Measurements from ENCODE around the gene AIG1. TPM values are rescaled to one million over a fixed set of nuclear protein-coding genes. Genes with fewer than 3 reads are reported as not detected.
"Not testable (repeated sequence)": the region's sequence is repeated elsewhere in the genome, so short reads cannot be mapped to it uniquely, and the experiment has no call there.

The AIG1 gene
- polyA plus RNA-seq, 10 donors = 20.9 to 41.9 (median 34.2) TPM

DNA sequence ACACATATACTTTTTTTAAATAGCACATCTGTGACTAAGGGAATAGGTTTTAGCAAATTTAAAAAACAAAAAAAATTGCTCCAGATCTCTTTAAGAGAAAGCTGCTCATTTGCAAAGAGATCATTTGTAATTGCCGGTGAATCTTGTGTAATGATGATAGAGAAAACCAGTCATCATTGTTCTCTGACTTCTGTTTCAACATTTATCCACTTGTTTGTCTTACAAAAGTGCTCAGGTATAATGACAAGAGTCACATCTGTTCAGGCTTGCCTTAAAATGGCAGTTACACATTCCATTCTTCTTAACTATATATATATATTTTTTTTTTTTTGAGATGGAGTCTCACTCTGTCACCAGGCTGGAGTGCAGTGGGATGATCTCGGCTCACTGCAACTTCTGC, 165.2 kb downstream of the AIG1 start:
- no peak for DNase-seq

DNA sequence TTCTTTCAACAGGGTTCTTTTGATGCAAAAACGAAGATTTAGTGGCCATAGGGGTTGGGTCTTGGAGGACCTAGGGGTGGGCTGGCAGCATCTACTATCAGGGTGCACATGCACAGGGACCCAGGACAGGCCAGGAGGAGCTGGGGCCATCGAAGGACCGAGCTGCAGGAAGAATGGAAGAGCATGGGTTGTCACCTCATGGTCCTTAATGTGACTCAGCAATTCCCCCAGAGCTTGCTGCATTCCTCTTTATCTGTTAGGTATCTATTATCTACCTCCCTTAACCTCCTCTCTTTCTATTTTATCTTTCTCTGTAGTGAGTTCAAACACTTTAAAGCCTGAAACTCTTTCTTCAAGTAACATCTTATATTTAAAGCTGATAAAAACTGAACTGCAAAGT, 167.0 kb downstream of the AIG1 start:
- DNase-seq = no peak

DNA sequence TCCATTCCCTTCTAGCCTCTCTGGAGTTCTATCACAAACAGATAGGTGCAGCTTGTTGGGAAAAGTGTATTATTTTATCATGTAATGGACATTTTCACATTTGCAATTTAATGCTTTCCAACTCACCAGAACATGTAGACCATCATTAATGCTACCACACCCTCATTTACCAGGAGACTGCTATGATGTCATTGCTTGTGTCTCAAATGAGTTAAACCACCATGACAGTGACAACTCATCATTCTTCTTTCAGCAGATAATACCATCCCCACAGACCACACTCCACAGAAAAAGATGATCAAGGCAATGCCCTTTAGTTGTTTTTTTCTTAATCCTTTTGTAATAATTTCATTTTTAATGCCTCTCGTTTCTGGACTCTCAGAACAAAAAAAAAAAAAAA, 168.7 kb downstream of the AIG1 start:
- DNase-seq = no peak

DNA sequence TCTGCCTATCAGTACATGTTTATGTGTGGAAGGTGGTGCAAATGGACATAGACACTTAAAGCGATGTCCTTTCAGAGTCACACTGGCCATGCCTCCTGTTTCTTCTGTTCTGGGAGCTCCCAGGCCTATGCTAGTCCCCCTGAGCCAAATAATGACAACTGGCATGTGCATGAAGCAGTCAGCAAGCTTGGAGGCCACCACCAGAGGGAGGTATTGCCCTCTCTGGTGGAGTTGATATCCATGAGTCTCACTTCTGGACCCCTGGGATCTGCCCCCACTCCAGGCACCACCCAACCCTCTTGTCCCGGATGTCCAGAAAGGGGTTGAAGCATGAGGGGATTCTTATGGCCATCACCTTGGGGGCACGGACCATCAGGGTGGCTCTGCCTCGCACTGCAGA, 172.2 kb downstream of the AIG1 start:
- DNase-seq = no peak

DNA sequence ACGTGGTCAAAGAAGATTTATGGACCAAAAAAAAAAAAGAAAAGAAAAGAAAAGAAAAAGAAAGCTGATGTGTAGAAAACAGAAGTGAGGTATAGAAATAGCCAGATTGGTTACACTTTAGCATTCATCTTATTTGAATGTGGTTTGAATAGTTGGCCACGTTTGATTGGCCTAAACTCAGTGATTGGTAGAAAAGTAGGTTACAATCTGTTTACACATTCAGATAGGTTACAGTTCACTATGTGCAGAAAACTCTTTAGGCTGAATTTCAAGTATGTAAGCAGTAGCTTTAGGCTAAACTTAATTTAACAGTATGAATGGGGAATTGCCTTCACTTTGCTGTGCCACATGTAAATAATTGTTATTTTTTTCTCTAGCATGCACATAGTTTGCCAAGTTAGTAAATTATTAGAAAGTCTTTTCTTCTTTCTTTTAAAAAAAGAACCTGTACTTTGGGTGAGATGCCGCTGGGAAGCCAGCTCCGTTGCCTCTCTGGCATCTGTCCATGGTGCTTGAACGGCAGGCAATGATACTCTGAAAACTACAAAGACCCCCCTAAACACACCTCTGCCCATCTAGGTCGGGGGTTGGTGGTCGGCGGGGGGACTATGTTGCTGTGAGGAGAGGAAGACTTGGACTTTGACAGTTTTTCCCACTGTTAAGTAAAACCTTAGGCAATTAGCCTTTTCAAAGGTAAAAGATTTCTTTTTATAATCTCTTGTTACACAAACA, 173.0 kb downstream of the AIG1 start:
- DNase-seq = no peak

DNA sequence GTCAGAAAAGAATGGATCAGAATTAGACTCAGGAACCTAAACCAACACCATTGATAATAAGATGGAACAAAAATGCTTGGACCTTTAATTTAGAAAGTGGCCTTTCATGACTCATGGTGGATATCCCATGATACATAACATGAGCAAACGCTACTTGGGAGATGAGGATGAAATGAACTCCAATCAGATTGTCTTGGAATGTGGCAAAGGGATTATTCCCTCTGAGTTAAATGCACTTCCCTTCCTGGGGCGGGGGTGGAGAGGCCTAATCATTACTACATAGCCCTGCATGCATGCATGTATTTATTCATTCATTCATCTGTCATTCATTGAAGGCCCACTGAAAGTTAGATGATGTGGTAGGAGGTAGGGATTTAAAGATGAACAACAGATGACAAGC, 174.0 kb downstream of the AIG1 start:
- no peak for DNase-seq

DNA sequence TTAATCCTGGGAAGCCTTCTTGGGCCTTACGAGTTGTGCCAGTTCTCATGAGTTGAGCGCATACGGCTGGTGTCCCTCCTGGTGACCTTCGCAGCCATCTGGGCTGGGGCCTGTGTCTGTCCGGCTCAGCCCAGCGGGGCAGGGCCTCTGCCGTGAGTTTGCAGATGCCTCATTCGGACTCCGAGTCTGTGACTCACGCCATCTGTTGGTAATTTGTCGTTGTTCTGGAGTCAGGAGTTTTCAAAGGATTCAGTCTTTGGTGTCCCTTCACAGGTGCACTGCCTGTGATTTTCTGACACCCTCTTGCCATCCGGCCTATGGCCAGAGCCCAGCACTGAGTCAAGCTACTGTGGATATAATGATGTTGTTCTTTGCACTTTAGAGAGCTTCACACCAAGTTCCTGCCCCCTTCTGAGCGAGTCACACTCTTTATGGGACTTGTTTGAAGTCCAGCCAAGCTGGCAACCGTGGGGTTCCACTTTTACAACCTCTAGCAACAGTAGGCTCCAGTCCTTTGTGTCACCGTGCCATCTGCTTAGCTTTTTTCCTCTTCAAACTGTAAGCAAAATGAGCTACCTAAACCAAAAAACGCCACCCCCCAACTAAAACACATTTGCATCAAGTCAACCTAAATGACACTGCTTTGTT, 175.6 kb downstream of the AIG1 start:
- peak in 2 of 3 donors; percentile 7 to 46 for DNase-seq

DNA sequence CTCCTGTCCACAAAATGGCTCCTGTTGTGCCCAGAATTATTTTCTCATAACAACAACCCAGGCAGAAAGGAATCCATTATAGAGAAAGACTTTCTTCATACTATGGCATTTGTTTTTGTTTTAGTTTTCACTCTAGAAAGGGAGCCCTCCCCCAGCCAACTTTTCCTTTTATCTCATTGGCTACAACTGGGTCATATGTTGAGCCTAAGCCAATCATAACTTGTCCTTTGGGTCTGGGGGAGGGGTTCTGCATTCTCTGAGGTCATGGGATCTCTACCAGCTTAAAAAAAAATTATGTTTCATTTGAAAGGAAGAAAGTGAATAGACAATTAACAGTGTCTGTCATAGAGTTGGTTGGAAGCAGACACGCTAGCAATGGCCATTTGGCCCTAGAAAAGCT, 177.6 kb downstream of the AIG1 start:
- DNase-seq = no peak

DNA sequence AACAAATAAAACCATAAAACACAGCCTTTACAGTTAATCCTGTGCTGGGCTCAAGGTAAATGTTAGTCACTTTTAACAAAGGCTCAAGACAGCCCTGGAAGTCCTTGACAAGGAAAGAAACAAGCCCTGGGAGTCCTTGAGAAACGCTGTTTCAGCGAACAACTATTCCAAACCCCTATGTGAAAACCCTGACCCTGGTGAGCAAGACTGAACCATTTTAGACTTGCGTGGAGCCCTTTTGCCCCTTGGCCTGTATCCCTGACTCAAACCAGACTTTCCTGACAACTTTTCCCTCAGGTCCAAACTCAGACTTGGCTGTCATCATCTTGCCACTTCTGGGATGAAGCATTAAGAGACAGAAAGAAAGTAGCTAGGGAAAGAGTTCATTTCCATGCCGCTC, 180.4 kb downstream of the AIG1 start:
- DNase-seq = no peak

DNA sequence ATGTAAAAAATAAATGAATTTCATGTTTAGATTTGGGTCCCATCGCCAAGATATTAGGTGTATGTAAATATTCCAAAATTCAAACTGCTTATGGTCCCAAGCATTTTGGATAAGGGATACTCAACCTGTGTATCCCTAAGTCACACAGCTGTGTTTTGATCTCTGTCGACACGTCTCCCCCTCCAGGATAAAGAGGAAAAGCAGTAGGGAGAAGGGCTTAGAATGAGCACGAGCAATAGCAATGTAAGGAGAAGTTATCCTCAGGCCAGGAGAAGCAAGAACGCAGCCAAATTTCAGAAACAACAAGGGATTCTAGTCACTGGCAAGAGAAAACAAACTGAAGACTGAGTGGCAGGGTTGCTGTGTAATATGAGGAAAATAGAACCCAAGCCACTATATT, 181.2 kb downstream of the AIG1 start:
- DNase-seq = peak in 2 of 3 donors; percentile 13 to 64

DNA sequence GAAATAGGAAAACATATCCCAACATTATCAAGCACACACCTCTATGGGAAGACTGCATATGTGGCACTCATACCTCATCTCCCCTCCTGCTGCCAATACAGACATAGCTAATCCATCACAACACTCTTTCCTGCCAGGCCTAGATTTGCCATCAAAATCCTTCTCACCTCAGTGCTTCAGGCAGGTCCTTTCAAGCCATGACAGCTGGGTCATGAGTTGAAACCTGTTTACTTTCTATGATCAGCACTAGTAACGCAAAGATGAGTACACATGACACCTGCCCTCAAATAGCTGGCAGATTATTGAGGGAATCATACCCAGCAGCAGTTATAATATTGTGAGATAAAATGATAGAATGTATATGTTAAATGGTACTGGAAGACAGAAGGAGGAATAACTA, 183.1 kb downstream of the AIG1 start:
- no peak for DNase-seq

DNA sequence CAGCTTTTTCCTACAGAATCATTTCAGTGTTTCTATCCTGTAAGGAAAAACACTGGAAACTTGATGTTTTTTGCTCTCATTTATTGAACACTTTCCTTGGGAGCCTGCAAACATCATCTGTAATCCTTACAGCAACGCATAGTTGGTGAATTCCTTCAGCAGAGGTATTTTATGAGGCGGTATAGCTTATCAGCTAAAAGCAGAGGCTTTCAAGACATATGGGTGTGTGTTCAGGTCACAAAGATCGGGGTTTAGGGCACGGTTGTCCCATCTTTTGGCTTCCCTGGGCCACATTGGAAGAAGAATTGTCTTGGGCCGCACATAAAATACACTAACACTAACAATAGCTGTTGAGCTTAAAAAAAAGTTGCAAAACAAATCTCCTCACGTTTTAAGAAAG, 185.0 kb downstream of the AIG1 start:
- DNase-seq = no peak

DNA sequence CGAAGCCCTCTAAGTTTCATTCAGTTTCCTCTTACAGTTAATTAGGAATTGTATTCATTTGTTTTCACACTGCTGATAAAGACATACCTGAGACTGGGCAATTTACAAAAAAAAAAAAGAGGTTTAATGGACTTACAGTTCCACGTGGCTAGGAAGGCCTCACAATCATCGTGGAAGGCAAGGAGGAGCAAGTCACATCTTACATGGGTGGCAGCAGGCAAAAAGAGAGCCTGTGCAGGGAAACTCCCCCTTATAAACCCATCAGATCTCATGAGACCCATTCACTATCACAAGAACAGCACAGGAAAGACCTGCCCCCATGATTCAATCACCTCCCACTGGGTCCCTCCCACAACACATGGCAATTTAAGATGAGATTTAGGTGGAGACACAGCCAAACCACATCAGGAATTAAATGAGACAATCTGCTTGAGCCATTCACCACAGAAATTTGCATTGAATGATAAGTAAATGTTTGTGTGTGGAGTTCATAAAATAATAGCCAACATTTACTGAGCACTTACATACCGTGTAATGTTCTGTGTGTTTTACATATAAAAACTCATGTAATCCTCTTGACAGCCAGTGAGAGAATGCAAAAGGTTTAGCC, 185.6 kb downstream of the AIG1 start:
- DNase-seq = not testable (repeated sequence)

DNA sequence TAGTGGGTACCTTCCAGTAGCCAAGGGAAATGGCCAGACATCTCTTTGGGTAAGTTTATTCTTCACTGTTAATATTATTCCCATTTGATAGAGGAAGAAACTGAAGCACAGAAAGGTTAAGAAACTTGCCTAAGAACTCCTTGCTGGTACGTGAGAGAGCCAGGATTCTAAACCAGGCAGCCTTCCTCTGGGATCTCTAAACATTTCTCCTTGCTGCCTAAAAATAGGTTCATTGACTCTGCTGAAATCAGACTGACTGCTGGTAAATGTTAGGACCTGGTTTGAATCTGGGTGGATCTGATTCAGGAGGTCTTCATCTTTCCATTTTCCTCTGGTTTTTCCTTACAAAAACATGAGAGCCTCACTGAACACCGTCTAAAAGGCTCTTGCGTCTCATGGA, 186.9 kb downstream of the AIG1 start:
- no peak for DNase-seq

DNA sequence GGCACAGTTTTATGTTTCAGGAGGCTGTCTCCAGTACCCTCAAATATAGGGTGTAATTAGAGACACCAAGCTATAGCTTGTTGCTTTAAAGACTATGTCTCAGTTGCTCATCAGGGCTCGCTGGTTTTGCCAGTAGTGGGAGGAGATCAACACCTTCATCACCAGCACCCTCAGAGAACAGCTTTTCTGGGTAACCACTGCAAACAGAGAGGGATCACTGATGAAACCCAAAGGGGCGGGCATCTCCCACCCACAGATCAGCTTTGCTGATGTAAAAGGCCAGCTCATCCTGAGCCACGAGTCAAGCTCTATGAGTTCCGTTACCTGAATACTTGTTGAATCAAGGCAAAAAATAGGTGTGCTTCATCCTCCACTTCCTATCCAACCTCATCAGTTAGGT, 187.7 kb downstream of the AIG1 start:
- DNase-seq = no peak

DNA sequence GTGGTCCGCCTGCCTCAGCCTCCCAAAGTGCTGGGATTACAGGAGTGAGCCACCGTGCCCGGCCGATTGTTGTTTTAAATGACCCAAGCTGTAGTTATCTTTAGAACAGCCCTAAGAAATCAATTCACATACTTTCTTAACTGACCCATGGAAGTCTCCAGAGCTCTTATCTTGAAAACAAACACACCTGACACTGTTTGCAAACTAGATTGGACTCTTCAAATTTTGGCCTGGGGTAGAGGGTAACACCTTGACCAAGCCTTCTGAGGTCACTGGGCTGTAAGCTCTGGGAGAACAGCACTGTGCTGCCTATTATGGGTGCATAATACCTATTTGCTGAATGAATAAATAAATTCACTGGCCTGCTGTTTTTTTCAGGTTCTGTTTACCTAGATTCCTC, 190.6 kb downstream of the AIG1 start:
- DNase-seq = no peak

DNA sequence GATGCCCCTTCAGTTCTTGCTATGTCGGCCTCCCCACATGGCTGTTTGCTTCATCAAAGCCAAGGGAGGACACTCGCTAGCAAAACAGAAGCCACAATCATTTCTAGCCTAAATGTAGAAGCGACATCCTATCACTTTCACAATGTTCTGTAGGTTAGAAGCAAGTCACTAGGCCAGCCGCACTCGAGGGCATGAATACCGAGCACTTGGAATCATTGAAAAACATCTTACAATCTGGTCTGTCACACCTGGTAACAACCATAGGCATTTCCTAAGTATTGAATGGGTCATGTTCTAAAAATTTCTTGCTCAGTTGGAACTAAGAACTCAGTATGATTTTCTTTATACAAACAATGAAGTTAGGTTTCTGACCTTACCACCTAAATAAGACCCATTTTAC, 192.3 kb downstream of the AIG1 start:
- DNase-seq = no peak

DNA sequence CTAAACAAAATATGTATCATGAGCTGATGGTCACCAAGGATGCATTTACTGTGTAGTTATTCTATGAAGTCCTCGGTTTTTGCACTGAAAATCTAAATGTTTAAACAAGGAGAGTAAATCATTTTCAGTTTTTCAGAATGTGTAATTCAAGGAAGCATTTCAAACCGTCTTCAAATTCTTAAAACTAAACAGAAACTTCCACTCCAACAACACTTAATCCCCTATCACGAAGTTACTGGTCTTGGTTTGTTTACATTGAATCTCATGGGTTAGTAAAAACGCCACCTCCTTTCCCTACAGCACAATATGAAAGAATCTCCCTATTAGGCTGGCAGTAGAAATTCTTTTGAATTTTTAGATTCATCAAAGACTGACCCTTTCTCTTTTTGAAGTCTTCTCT, 192.9 kb downstream of the AIG1 start:
- no peak for DNase-seq

DNA sequence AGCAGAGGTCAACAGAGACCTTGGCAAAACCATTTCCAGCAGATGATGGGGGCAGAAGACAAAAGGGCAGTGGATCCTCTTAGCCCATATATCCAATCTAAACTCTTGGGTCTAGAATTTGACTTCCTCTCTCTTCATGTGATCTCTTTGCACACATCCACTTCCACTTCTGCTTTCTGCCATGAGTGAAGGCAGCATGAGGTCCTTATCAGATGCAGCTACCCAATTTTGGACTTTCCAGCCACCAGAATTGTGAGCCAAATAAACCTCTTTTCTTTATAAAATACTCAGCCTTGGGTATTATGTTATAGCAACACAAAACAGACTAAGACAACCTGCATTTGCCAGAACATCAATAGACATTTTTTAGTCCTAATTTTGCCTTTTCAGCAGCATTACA, 198.3 kb downstream of the AIG1 start:
- no peak for DNase-seq

DNA sequence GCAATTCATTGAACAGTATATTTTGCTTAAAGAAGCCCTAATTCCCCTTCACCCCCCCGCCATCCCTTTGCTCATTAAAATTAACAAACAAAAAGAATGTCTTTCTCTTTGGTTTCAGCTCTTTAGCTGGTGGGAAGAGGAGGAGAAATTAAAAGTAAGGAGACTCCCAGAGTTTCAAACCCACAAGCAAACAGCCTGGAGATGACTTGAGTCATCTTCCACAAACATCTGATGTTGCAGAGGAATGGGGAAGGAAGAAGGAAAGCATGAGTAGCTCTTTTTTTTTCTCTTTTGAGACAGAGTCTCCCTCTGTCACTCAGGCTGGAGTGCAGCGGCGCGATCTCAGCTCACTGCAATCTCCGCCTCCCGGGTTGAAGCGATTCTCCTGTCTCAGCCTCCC, 200.2 kb downstream of the AIG1 start:
- no peak for DNase-seq

DNA sequence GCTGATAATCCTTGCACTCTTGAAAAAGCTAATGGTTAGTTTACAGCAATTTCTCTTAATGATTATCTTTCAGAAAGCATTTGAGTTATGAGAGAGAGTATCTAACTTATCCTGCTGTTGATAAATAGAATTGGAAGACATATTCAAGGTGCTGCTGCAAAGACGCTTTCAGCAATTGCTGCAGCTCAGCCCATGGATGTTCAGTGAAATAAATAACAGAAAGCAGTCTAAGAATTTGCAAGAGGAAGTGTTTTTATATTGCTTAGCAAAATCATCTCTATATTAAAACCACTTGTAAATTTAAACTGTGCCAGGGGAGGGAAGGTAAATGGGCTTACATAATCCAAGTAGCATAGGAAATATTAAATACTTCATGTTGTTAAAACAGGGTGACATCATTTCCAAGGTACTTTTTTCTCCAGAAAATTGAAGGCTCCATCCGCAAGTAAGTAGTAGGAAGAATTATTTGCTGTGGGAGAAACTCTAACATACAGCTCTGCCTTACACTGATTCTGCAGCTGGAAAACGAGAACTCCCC, 201.3 kb downstream of the AIG1 start:
- DNase-seq = peak in 1 of 3 donors; percentile 39

DNA sequence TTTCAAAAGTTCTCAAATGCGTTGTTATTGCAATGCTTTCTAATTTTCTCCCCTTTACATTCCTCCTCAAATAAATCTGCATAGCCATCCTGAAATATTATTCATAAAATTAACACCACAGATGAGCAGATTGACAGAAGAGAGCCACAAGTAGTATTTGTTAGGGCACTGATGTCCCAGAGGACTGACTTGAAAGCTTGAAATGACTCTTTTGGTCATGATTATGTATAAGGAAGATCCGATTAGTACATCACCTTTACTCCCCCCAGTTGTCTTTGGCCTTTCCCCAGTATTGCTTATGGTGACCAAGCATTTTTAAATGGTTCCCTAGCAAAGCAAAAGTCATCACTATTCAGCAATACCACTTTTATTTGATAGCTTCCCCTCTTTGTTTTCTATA, 202.2 kb downstream of the AIG1 start:
- no peak for DNase-seq

DNA sequence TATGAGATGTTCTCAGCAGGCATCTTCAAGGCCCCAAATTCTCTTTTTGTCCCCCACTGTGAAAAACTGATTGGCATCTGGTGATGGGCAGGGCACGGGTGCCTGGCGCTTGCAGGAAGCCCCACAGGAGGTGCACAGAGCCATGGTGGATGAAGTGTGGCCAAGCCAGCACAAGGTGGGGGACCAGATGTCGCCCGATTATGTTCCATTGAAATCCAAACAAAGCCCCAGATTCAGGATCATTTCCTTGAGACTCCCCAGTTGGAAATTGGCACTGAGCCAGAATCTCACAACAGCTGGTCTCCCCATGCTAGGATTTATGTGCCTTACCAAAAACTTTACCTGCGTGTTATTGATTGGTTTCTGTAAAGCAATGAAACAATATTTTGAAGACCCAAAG, 203.7 kb downstream of the AIG1 start:
- no peak for DNase-seq

Data from muscle of back (tissue), 11 donors.